SW 1271 (cell line): ENCODE measurements around the gene LMBRD2.
"Not testable (repeated sequence)": the region's sequence is repeated elsewhere in the genome, so short reads cannot be mapped to it uniquely, and the experiment has no call there.

ENCODE experiments used
- DNase-seq, 2 experiments: peaks; one replicate each; lab custom pipeline; 2025; lab: John Stamatoyannopoulos, UW

LMBRD2 gene

DNA sequence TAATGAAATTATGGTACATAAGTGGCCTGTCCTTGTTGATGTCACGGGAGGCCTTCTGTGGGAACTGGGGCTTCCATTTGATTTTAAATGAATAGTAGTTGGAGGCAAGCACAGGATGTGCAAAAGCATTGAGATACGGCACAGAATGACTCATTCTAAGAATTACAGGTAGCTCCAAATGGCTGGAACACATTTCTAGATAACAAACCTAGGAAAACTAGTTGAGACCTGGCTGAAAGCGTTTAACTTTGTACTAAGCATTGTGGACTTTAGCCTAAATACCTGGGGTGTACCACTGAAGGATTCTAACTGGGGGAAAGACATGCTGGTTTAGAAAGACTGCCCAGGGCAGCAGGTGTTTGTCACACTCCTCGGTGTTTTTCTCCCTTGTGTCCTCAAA is 9.7 kb upstream of the LMBRD2 start:
- no peak for DNase-seq

DNA sequence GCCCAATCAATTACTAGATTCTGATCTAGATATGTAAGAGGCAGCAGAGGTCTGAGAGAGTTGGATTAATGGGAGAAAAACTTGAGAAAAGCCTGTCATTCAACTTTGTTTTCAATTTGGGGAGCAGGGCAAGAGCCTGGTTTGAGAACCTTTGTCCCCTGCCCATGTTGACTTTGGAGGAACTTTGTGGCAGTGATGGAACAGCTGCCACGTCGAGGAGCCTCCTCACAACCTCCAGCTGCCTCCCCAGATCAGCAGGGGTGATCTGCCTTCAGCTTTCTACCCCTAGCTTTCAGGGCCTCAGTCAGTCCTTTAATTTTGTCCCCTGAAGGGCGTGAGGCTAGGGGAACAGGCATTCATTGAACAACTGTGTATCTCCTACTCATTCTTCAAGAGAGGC is 8.9 kb upstream of the LMBRD2 start:
- DNase-seq = no peak

GRCh38 chr5:36158144-36158543 is 6.5 kb upstream of the LMBRD2 start:
- DNase-seq = no peak

GRCh38 chr5:36156619-36157018 is 4.9 kb upstream of the LMBRD2 start:
- peak in 1 of 2 experiments; percentile 46 for DNase-seq

DNA sequence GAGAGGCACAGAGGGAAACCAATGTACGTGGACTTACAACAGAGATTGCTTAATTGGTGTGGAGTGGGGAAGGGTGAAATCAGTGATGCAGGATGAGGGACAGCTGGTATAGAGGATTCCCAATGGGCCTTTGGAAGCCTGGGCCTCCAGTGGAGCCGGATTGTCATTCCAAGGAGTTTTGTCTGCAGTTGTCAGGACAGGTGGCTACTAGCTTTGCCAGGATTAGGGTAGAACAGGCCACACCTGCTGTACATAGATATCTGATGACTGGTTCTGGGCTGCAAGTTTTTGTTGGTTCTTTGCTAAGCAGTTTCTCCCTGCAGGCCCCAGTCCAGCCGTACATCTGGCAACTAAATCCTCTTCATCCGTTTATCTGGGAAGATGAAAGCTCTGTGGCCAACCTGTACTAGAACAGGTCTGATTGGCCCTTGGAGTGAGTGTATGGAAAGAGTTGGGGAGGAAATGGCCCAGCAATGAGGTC is 4.5 kb upstream of the LMBRD2 start:
- DNase-seq = no peak

GRCh38 chr5:36155291-36155690 is 3.6 kb upstream of the LMBRD2 start:
- DNase-seq = no peak

GRCh38 chr5:36153726-36154125 is 2.0 kb upstream of the LMBRD2 start:
- DNase-seq = no peak

- no peak for DNase-seq
These were observed 1.6 kb upstream of the LMBRD2 start for GRCh38 chr5:36153298-36153677.

- DNase-seq = peak in 1 of 2 experiments; percentile 49
These were observed 924 bp upstream of the LMBRD2 start for GRCh38 chr5:36152324-36153297.

DNA sequence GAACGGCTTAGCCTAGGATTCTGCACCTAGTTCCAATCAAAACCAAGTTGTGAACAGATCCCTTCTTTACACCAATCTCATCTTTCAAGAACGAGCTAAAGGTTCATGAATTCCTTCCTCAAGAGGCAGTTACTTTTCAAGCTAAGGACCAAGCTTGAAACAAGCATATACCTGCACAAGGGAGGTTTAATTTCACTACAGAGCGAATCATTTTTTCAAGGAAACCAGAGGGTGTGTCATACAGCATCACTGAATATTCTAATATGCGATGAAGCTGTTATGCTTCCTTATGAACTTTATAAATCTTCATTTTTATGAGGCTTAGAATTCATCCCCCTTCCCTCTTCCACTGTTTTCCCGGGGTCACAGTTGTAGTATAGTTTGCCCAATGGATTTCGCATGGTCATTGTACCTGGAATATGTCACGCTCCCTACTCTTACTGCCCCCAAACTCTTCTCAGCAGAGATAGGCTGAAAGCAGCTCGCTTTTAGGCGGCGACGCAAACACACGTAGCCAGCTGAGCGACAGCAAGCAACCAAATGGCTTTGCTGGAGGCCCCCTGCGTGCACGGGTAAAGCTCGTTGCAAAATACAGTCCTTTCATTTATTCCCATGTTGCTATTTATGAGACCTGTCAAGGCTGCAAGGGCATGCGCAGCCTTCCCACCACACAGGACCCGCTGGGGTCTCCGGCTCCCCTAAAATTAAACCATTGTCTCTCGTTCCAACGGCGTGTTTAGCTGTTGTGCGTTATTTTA is 832 bp downstream of the LMBRD2 start:
- peak; percentile 13 to 65 for DNase-seq

- DNase-seq = no peak
These were observed 4.0 kb downstream of the LMBRD2 start for GRCh38 chr5:36147681-36148080.

DNA sequence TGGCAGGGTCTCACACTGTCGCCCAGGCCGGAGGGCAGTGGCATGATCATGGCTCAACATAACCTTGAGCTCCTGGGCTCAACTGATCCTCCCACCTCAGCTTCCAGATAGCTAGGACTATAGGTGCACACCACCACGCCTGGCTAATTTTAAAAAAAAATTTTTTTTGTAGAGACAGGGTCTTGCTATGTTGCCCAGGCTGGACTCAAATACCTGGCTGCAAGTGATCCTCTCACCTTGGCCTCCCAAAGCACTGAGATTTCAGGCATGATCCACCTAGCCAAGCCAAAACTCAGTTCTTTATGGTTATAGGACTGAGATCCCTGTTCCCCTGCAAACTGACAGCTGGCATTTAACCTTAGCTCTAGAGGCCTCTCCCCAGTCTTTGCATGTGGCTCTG is 5.3 kb downstream of the LMBRD2 start:
- no peak for DNase-seq

DNA sequence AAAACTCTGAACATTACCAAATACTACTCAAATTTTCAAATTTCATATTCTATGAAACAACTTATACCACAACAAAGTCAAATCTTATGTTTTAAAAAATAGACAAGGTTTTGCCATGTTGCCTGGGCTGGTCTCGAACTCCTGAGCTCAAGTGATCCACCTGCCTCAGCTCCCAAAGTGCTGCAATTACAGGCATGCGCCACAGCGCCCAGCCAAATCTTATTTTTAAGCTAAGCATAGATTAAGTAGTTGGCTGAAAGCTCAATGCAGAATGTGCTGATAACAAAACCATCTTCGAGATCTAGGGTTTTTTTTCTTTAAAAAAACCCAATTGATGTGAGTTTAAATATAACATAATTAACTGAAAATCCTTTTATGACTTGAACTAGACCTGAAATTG is 6.4 kb downstream of the LMBRD2 start:
- no peak for DNase-seq

- DNase-seq = no peak
These were observed 12.6 kb downstream of the LMBRD2 start for GRCh38 chr5:36138900-36139683.

GRCh38 chr5:36136581-36136980 is 15.1 kb downstream of the LMBRD2 start:
- DNase-seq = no peak

DNA sequence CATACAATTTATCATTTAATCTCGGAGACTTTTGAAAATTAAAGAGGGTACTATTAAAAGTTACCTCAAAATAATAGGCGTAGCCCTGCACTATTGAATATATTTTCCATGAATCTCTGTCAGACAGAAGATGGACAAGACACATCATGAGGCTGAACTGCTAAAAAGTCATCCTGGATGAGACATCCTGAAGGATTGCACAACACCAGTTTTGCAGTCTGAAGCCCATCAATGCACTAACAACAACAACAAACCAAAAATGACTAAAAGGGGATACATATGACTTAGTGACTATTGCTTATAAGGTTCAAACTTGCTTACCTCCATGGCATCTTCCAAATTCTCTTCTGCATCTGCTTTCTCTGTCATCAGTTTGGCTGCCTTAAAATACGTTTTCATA is 15.7 kb downstream of the LMBRD2 start:
- DNase-seq = no peak

GRCh38 chr5:36133009-36133408 is 18.7 kb downstream of the LMBRD2 start:
- not testable (repeated sequence) for DNase-seq

- not testable (repeated sequence) for DNase-seq
These were observed 22.0 kb downstream of the LMBRD2 start for GRCh38 chr5:36129666-36130065.

- DNase-seq = no peak
These were observed 22.9 kb downstream of the LMBRD2 start for GRCh38 chr5:36128795-36129194.

DNA sequence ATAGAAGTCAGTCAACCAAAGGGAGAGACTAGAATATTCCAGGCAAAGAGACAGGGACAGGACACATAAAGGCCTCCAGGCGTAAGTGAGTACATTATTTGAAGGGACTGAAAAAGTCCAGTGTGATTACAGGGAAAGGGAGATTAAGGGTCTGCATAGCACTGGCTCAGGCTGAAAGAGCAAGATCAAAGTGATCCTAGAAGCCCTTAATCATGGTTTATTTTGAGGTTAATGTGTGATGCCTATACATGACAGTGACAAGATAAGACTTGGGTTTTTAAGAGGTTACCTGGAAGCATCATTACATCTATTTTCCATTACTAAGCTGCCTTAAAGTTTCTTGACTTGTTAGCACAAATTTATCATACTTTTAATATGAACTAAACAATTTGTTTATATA is 25.8 kb downstream of the LMBRD2 start:
- DNase-seq = no peak

DNA sequence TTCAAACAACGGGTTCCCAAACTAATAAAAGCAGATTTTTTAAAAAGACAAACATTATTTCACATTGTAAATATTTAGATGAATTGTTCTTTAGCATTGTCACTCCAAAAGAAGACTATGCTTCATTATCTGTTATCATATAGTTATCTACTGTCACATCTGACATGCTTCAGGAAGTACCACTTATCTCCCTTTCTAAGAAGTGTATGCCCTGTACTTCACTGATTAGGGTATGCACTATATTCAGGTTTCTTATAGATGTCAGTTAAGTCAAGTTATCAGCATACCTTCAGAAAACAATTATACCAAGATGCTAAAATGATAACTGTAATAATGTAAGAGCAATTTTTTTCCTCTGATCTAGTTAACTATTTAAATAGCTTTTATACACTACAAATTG is 40.4 kb downstream of the LMBRD2 start:
- DNase-seq = no peak
